Measurements from ENCODE around the gene URGCP.
"Not testable (repeated sequence)": the region's sequence is repeated elsewhere in the genome, so short reads cannot be mapped to it uniquely, and the experiment has no call there.

Gene URGCP

GRCh38 chr7:43872406-43873110 is 33.8 kb downstream of the URGCP start:
- DNase-seq (ENCODE audit: low spot score), result no peak

- no peak for DNase-seq (ENCODE audit: low spot score)
Observed at GRCh38 chr7:43871064-43871463, 35.3 kb downstream of the URGCP start.

GRCh38 chr7:43870316-43870715 is 36.1 kb downstream of the URGCP start:
- no peak for DNase-seq (ENCODE audit: low spot score)

- peak; percentile 44 for DNase-seq (ENCODE audit: low spot score)
Observed at GRCh38 chr7:43869867-43870240, 36.5 kb downstream of the URGCP start.

- peak; percentile 98 for DNase-seq (ENCODE audit: low spot score)
Observed at GRCh38 chr7:43869006-43869866, 37.2 kb downstream of the URGCP start, which contains the start of gene MRPS24. Gene MRPS24, minus strand, starts transcription at chr7:43869517. Its CDS starts 22 bp downstream, at chr7:43869495.

- peak; percentile 30 for DNase-seq (ENCODE audit: low spot score)
Observed at GRCh38 chr7:43868681-43869005, 37.8 kb downstream of the URGCP start.

- DNase-seq (ENCODE audit: low spot score), result no peak
Observed at GRCh38 chr7:43868181-43868580, 38.2 kb downstream of the URGCP start.

GRCh38 chr7:43865277-43865676 is 41.1 kb downstream of the URGCP start:
- no peak for DNase-seq (ENCODE audit: low spot score)

GRCh38 chr7:43864126-43864525 is 42.3 kb downstream of the URGCP start:
- DNase-seq (ENCODE audit: low spot score), result no peak

GRCh38 chr7:43856996-43857395 is 49.4 kb downstream of the URGCP start:
- DNase-seq (ENCODE audit: low spot score), result no peak

GRCh38 chr7:43856316-43856715 is 50.1 kb downstream of the URGCP start:
- no peak for DNase-seq (ENCODE audit: low spot score)

- DNase-seq (ENCODE audit: low spot score), result no peak
Observed at GRCh38 chr7:43855176-43855575, 51.2 kb downstream of the URGCP start.

- peak; percentile 38 for DNase-seq (ENCODE audit: low spot score)
Observed at GRCh38 chr7:43851805-43852204, 54.6 kb downstream of the URGCP start.

- DNase-seq (ENCODE audit: low spot score), result peak; percentile 33
Observed at GRCh38 chr7:43850348-43851116, 55.9 kb downstream of the URGCP start.

- DNase-seq (ENCODE audit: low spot score), result no peak
Observed at GRCh38 chr7:43849047-43849446, 57.3 kb downstream of the URGCP start.

GRCh38 chr7:43847496-43847895 is 58.9 kb downstream of the URGCP start:
- DNase-seq (ENCODE audit: low spot score), result no peak

GRCh38 chr7:43844662-43845061 is 61.7 kb downstream of the URGCP start:
- DNase-seq (ENCODE audit: low spot score), result no peak

GRCh38 chr7:43844257-43844656 is 62.1 kb downstream of the URGCP start:
- DNase-seq (ENCODE audit: low spot score), result no peak

GRCh38 chr7:43843296-43843695 is 63.1 kb downstream of the URGCP start:
- no peak for DNase-seq (ENCODE audit: low spot score)

- no peak for DNase-seq (ENCODE audit: low spot score)
Observed at GRCh38 chr7:43838201-43838658, 68.2 kb downstream of the URGCP start.

- peak; percentile 72 for DNase-seq (ENCODE audit: low spot score)
Observed at GRCh38 chr7:43834463-43835251, 71.7 kb downstream of the URGCP start.

- DNase-seq (ENCODE audit: low spot score), result not testable (repeated sequence)
Observed at GRCh38 chr7:43830917-43831316, 75.5 kb downstream of the URGCP start.

Data from SW480 (cell line).